ENCODE data around the gene FRMD4B.

DNA sequence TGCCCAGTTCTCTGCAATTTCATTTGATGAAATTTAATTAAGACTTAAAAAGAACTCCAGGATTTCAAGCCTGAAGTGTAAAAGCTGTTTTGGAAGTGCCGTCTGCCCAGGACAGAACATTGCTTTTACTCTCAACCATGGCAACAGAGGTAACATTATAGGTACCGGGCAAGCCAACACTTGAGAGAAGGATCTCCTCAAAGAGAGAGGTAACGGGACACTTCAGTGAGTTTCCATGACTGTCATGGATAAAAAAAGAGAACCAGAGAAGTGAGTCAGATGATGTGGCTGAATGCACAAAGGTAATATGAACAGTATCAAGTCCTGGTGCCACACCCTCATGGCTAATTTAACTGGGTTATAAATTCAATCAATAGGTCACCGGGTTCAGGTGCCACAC lies 133.3 kb downstream of the FRMD4B start:
- TF ChIP-seq, protein P1, sequence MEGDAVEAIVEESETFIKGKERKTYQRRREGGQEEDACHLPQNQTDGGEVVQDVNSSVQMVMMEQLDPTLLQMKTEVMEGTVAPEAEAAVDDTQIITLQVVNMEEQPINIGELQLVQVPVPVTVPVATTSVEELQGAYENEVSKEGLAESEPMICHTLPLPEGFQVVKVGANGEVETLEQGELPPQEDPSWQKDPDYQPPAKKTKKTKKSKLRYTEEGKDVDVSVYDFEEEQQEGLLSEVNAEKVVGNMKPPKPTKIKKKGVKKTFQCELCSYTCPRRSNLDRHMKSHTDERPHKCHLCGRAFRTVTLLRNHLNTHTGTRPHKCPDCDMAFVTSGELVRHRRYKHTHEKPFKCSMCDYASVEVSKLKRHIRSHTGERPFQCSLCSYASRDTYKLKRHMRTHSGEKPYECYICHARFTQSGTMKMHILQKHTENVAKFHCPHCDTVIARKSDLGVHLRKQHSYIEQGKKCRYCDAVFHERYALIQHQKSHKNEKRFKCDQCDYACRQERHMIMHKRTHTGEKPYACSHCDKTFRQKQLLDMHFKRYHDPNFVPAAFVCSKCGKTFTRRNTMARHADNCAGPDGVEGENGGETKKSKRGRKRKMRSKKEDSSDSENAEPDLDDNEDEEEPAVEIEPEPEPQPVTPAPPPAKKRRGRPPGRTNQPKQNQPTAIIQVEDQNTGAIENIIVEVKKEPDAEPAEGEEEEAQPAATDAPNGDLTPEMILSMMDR (IDR thresholded peaks at IDR 0.05): no peak
- TF ChIP-seq MAFK (IDR thresholded peaks at IDR 0.05; ENCODE audit: partially characterized antibody) (no peak), EHMT2 (IDR thresholded peaks at IDR 0.05; ENCODE audit: low read depth) (no peak), JUN (IDR thresholded peaks at IDR 0.05) (no peak), RARB (CRISPR knock-in tag; IDR thresholded peaks at IDR 0.05) (no peak), EP300 (IDR thresholded peaks at IDR 0.05) (no peak), POLR2A (IDR thresholded peaks at IDR 0.05; ENCODE audit: low read length) (no peak), NFE2L2 (conservative IDR thresholded peaks at IDR 0.05; ENCODE audit: low read length) (no peak)

Data from A549 (cell line).